Fibroblast of skin of right biceps (primary cell): Measurements from ENCODE around the gene GRIK3.

Experiments
- DNase-seq: peaks from one replicate; pipeline ENCODE4 v3.0.0-alpha.2; 2013

Gene GRIK3

DNA sequence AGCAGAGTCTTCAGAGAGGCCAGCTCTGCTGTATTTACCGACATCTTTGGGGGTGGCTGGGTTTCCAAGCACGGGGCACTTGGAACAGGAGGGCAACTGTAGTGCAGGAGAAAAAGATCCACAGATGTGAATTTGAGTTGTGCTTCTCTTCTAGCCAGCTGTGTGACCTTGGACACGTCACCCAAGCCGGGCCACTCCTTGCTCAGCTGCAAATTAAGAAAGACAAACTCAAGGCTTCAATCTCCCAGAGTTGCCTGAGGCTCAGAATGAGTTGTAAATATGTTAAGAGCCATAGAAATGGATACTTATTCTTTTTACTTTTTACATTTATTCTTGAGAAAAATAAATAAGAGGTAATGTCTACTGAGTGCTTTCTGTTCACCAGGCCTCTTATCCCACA is 24.3 kb downstream of the GRIK3 start:
- no peak for DNase-seq

DNA sequence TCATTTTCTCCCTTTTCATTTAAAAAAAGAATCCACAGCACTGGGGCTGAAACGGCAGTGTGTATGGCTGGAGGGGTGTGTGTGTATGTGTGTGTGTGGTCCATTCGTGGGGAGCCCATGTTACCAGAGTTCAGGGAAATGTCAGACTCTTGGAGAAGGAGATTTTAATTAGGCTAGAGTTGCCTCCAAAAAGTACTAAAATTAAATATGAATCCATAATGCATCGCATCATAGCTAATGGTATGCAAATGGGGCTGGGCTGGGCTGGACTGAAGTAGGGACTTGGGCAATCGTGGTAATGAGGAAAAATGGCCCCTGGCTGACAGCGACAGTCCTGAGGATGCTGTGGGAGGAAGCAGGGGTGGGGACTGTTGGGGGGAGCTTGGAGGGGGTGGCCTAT is 24.8 kb downstream of the GRIK3 start:
- no peak for DNase-seq

DNA sequence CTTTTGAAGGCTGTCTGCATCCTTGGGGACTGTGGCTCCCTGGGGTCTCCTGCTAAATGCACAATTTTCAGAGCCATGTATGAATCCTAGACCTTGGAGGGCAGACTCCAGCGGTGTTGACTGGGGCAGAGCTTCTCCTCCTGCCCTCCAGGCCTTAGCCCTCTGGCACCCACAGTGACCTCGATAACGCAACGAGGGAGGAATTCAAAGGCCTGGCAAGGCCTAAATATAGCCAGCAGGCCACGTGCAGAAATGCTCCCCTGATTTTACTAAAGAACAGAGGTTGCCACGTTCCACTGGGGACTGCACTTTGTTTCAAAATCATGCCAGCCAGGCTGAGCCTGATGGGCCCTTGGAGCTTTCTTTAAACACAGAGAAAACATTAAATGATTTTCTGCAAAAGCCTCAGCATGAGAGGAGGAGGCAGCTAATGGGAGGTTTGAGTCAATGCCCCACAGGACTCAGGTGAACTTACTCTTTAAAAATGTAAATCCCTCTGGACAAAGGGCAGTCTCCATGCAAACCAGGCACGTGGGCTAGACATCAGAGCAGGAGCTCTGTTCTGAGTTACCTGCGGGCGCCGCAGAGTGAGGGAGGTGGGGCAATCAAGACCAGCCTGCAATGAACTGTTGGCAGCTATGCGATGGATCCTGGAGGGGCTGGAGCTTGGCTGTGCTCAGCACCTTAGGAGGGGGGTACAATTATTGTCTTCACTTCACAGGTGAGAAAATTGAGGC is 28.0 kb downstream of the GRIK3 start:
- DNase-seq: no peak

DNA sequence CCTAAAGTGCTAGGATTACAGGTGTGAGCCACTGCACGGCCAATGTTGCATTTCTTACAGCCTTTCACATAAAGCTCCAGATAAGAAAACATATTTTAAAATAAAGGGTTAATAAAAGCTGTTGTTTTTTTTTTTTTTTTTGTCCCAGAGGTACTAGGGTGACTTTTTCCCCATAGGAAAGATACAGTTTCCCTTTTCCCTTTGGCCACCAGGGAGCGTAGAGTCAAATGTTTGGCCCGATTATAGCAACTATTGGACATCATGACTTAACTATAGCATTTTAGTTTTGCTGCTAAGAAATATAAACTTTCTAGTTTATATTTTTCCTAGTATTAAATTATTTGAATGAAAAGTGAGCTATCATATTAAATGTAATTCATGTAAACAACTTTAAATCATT is 31.4 kb downstream of the GRIK3 start:
- DNase-seq: no peak

GRCh38 chr1:37001703-37002102 is 32.6 kb downstream of the GRIK3 start:
- no peak for DNase-seq

DNA sequence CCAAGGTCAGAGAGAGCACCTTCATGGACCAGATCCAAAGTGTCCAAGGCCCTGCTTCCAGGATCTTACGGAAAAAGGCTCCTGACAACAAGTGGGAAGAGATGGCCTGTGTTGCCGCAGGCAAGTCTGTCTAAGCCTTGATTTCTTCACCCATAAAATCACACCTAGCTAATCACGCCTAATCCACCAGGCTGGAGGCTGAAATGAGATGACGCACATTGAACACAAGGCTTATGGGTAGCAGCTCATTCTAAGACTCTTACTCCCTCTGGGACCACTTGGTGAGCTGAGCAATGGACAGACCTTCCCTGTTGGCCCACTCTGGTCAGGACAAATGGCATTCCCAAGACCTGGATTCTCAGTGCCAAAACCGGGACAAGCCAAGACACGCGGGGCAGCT is 38.2 kb downstream of the GRIK3 start:
- DNase-seq: no peak

- DNase-seq: no peak
These were observed 39.4 kb downstream of the GRIK3 start for GRCh38 chr1:36994868-36995267.

- no peak for DNase-seq
These were observed 40.0 kb downstream of the GRIK3 start for GRCh38 chr1:36994294-36994693.

- no peak for DNase-seq
These were observed 42.0 kb downstream of the GRIK3 start for GRCh38 chr1:36992139-36992943.

GRCh38 chr1:36991551-36991950 is 42.8 kb downstream of the GRIK3 start:
- no peak for DNase-seq

DNA sequence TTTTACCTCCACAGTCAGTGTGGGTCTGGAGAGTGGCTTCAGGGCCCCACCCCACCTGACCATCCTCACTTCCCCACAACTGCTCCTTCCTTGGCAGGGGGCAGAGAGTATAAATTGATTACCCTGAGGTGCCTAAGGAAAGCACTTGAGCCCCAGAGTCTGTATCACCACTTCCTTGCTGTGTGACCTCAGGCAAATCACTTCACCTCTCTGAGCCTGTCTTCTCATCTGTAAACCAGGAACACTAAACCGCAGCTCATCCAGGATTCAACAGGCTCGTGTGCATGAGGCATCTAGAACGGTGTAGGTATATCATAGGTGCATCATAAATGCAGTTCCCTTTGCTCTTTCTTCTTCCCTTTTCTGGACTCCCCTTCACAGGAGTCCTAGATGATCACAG is 43.4 kb downstream of the GRIK3 start:
- no peak for DNase-seq

- DNase-seq: no peak
These were observed 45.1 kb downstream of the GRIK3 start for GRCh38 chr1:36989241-36989640.

GRCh38 chr1:36988741-36989193 is 45.5 kb downstream of the GRIK3 start:
- DNase-seq: no peak

- no peak for DNase-seq
These were observed 46.0 kb downstream of the GRIK3 start for GRCh38 chr1:36988321-36988720.

- no peak for DNase-seq
These were observed 47.0 kb downstream of the GRIK3 start for GRCh38 chr1:36987276-36987675.

DNA sequence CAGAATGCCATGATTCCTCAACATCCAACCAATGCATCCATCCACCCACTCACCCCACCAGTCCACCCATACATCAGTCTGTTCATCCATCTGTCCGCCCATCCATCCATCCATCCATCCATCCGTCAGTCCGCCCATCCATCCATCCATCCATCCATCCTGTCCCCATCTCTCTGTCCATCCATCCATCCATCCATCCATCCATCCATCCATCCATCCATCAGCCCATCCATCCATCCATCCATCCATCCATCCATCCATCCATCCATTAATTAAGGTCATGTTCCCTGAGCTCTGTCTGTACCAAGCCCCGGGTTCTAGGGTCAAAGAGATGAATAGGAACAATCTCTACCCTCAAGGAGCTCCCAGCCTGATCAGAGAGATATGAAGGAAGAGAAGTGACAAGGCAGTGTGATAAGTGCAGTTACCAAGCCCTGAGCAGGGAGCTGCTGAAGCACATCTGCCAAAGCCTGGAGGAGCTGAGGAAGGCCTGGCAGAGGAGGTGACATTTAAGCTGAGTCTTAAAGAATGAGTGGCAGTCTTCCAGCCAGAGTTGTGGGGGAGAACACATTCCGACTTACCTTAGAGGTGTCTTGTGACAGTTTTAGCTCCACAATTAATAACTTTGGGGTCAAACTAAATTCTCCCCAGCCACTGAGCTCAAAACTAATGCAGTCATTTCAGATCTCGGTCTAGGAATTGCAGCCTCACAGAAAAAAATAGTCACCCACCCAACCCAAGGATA is 47.9 kb downstream of the GRIK3 start:
- DNase-seq: no peak

DNA sequence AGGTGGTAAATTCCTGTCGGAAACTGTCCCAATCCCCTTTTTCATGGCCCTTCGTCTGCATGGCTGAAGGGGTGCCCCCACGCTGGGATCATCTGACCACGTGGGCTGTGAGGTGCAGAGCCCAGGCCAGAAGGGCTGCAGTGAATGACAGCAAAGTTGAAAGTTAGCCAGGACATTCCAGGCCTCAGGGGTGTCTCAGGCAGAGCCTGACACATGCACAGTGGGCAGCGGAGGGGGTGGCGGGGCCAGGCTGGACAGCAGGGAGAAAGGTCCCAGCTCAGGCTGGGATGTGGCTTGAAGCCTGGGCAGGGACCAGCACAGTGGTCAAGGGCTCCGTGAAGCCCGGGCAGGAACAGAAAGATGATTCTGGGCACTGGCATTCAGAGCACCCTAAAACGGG is 49.6 kb downstream of the GRIK3 start:
- no peak for DNase-seq

GRCh38 chr1:36984026-36984425 is 50.3 kb downstream of the GRIK3 start:
- DNase-seq: no peak

DNA sequence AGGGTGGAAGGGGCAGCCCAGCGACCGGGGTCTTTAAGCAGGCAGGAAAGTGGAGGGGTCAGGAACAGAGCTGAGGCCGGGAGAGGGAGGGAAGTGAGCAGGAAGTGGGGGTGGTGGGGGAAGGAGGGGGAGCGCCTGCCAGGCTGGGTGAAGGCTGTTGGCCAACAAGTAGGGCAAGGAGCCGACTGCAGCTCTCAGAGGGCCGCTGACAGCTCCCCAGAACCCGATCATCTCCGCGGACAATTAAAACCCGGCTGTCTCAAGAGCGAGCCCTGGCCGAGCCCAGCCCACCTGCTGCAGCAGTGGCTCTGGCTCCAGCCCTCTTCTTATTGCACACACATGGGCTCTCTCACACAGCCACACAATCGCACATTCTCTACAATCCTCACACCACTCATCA is 51.6 kb downstream of the GRIK3 start:
- no peak for DNase-seq

DNA sequence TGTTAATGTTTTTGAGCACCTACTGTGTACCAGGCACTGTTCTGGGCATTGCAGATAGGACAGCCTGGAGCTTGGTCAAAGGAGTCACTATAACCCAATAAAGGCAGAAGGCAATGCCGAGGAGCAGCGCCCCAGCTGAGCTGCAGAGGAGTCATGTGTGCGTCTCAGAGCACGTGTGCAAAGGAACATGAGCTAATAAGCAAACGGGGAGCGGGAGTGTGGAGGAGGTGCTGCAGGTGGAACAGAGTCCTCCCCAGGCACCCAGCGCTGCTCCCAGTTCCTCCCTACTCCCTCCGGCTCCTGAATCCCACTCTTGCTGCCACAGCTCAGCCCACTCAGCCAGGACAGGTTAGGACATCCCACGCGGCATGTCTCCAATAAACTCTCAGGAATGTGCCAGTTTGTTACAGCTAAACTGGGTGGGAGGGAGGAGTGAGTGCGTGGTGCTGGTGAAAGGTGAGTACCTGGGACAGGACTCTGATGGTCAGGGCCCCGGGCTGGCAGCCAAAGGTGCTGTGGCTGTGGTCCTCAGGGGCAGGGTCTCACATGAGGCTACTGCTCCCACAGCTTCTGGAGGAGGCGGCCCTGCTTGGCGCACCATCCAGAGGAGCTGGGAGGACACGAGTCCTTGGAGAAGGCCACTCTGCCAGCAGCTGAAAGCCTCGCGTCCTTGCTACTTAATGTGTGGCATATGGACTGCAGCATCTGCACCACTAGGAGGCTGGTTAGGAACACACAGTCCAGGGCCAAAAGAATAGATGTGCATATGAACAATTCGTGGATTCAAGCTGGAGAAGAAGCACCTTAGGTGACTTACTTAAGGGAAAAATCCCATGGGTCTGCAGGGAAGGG is 52.3 kb downstream of the GRIK3 start:
- DNase-seq: no peak

DNA sequence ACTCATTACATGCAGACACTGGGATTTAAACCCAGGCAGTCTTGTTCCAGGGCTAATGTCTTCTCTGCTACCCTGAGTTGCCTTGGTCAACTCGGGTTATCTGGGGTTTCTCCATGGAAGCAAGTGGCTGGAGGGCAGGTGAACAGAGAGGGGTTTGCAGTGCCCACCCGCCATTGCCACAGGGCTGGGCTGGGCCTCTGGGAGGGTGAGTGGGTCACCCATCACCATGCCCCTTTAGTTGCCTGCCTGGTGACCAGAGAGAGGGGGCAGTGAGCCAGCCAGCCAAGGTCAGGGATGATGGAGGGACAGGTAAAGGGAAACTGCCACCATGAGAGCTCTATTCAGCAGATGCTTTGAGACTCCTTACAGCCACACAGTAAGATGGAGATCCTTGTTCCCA is 53.2 kb downstream of the GRIK3 start:
- DNase-seq: no peak

GRCh38 chr1:36977731-36978406 is 56.4 kb downstream of the GRIK3 start:
- no peak for DNase-seq
